ENCODE data around the gene PAPOLB.

Gene PAPOLB

GRCh38 chr7:4833176-4833575 is 28.7 kb downstream of the PAPOLB start:
- ChIA-PET CTCF (no interaction called here), POLR2A (no interaction called here)
- DNase-seq (ENCODE audit: extremely low spot score) = no peak
- no peak for TF ChIP-seq CTCF (IDR thresholded peaks at IDR 0.05; ENCODE audit: control extremely low read depth, extremely low read depth, low read depth, missing control alignments)

- ChIA-PET CTCF (no interaction called here), POLR2A (no interaction called here)
- TF ChIP-seq CTCF (IDR thresholded peaks at IDR 0.05; ENCODE audit: control extremely low read depth, extremely low read depth, low read depth, missing control alignments) = no peak
- no peak for DNase-seq (ENCODE audit: extremely low spot score)
Measured at GRCh38 chr7:4832711-4833110, 29.1 kb downstream of the PAPOLB start.

GRCh38 chr7:4831723-4832495 is 29.9 kb downstream of the PAPOLB start:
- CTCF ChIA-PET = interaction anchor here (1.1 to 3.6 kb wide), 3 partner anchors 11 to 259 kb away, joined by 3 to 23 read pairs (median 5); no protein-coding TSS in a partner anchor
- DNase-seq (ENCODE audit: extremely low spot score) = no peak
- POLR2A ChIA-PET = no interaction called here
- no peak for TF ChIP-seq CTCF (IDR thresholded peaks at IDR 0.05; ENCODE audit: control extremely low read depth, extremely low read depth, low read depth, missing control alignments)

- ChIA-PET POLR2A (no interaction called here), CTCF (interaction anchor here (0.7 to 3.6 kb wide), 13 partner anchors 9 to 260 kb away, joined by 3 to 23 read pairs (median 5); partner anchors contain the start of gene RADIL)
- peak; percentile 84 for TF ChIP-seq CTCF (IDR thresholded peaks at IDR 0.05; ENCODE audit: control extremely low read depth, extremely low read depth, low read depth, missing control alignments)
- DNase-seq (ENCODE audit: extremely low spot score) = peak; percentile 57
Measured at GRCh38 chr7:4830176-4830575, 31.7 kb downstream of the PAPOLB start.

GRCh38 chr7:4828720-4829383 is 33.0 kb downstream of the PAPOLB start:
- ChIA-PET CTCF (interaction anchor here (2.0 to 3.6 kb wide), 4 partner anchors 21 to 259 kb away, joined by 5 to 23 read pairs (median 8); no protein-coding TSS in a partner anchor), POLR2A (no interaction called here)
- DNase-seq (ENCODE audit: extremely low spot score) = no peak
- TF ChIP-seq CTCF (IDR thresholded peaks at IDR 0.05; ENCODE audit: control extremely low read depth, extremely low read depth, low read depth, missing control alignments) = no peak

- no peak for DNase-seq (ENCODE audit: extremely low spot score)
- no peak for TF ChIP-seq CTCF (IDR thresholded peaks at IDR 0.05; ENCODE audit: control extremely low read depth, extremely low read depth, low read depth, missing control alignments)
- CTCF ChIA-PET = no interaction called here
- POLR2A ChIA-PET = no interaction called here
Measured at GRCh38 chr7:4825081-4825480, 36.7 kb downstream of the PAPOLB start.
